ENCODE measurements around the gene JAM3.

Gene JAM3

DNA sequence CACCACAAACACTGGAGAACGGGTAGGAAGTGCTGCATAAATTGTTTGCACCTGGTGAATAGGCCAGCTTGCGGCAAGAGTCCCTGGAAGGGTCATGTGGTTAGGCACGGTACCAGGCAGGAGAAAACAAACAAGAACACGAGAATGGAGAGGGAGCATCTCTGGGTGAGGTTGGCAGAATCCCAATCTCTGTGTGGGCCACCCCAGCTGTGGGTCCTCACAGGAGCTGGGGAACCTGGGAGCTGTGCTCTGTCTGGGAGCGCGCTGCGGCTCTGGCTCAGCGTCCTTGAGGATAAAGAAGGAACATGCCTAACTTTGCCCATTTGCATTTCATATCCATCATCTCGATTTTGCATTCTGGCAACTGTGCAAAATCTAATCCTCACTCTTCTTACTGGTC, 46.1 kb upstream of the JAM3 start:
- no peaks in the 10 kb centered on the region for H3K9me3 ChIP-seq (replicated peaks; ENCODE audit: insufficient read depth, low read length)
- H3F3A ChIP-seq (ENCODE audit: insufficient read depth, low read length), result no peaks in the 10 kb centered on the region
- no peak overlapping the region for H3K27ac ChIP-seq (ENCODE audit: low read length)
- H3K27me3 ChIP-seq (replicated peaks; ENCODE audit: insufficient read depth, low read length), result no peaks in the 10 kb centered on the region
- TF ChIP-seq EZH2phosphoT487 (IDR thresholded peaks at IDR 0.05; ENCODE audit: low read length) (no peak), EZH2 (optimal IDR thresholded peaks at IDR 0.05; ENCODE audit: low read depth, low read length) (no peak)
- TF ChIP-seq, protein P1, sequence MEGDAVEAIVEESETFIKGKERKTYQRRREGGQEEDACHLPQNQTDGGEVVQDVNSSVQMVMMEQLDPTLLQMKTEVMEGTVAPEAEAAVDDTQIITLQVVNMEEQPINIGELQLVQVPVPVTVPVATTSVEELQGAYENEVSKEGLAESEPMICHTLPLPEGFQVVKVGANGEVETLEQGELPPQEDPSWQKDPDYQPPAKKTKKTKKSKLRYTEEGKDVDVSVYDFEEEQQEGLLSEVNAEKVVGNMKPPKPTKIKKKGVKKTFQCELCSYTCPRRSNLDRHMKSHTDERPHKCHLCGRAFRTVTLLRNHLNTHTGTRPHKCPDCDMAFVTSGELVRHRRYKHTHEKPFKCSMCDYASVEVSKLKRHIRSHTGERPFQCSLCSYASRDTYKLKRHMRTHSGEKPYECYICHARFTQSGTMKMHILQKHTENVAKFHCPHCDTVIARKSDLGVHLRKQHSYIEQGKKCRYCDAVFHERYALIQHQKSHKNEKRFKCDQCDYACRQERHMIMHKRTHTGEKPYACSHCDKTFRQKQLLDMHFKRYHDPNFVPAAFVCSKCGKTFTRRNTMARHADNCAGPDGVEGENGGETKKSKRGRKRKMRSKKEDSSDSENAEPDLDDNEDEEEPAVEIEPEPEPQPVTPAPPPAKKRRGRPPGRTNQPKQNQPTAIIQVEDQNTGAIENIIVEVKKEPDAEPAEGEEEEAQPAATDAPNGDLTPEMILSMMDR (IDR thresholded peaks at IDR 0.05; ENCODE audit: low read length), result no peak
- no peaks in the 10 kb centered on the region for H3K4me1 ChIP-seq (ENCODE audit: low read length)
- H3K79me2 ChIP-seq (ENCODE audit: low read length), result no peaks in the 10 kb centered on the region
- no peaks in the 10 kb centered on the region for H3K9me2 ChIP-seq (replicated peaks; ENCODE audit: insufficient read depth, low read length)
- no peak overlapping the region for H3K4me3 ChIP-seq (ENCODE audit: low read length)
- H2AFZ ChIP-seq (ENCODE audit: low read length), result no peak overlapping the region
- DNase-seq, result no peak
- no peaks in the 10 kb centered on the region for H3K36me3 ChIP-seq (replicated peaks; ENCODE audit: insufficient read depth, low read length)
- H3K4me2 ChIP-seq (ENCODE audit: low read depth, low read length), result no peak overlapping the region
- no peaks in the 10 kb centered on the region for H4K20me1 ChIP-seq (ENCODE audit: insufficient read depth, low read length)
- H3K9ac ChIP-seq (ENCODE audit: low read length), result no peak overlapping the region

DNA sequence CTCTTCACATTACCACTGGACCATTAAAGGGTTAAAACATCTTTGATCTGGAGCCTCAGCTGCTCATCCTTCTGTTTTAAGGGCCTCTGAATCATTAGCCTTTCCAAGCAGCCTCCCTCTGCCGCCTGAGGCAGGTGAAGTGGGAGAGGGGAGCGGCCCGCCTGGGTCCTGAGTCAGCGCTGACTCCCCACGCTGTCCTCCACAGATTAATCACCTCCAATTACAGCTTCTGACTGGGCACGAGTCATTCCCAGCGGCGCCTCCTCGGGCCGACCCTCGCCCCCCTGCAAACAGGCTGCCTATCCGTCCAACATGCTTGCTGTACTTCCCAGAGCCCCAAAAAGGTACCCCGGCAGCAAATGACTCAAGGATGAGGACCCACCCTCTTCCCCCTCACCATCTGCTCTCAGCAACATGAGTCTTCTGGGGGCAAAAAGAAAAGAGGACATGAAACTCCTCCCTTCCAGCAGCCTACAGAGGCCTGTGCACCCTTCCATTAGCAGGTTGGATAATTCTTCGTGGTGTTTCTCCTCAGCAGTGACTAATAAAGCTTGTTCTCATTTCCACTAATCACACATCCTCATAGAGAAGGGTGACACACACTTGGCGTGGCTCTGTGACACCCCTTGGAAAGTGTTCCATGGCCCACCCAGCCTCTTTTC, 44.3 kb upstream of the JAM3 start:
- Histone ChIP-seq H4K20me1 (ENCODE audit: insufficient read depth, low read length) (no peaks in the 10 kb centered on the region), H3K9ac (ENCODE audit: low read length) (no peak overlapping the region), H3K27me3 (replicated peaks; ENCODE audit: insufficient read depth, low read length) (no peaks in the 10 kb centered on the region), H3K79me2 (ENCODE audit: low read length) (no peaks in the 10 kb centered on the region), H2AFZ (ENCODE audit: low read length) (no peak overlapping the region), H3K4me2 (ENCODE audit: low read depth, low read length) (no peak overlapping the region), H3K36me3 (replicated peaks; ENCODE audit: insufficient read depth, low read length) (no peaks in the 10 kb centered on the region), H3K4me1 (ENCODE audit: low read length) (no peaks in the 10 kb centered on the region), H3K4me3 (ENCODE audit: low read length) (no peak overlapping the region), H3K27ac (ENCODE audit: low read length) (no peak overlapping the region), H3F3A (ENCODE audit: insufficient read depth, low read length) (no peaks in the 10 kb centered on the region), H3K9me3 (replicated peaks; ENCODE audit: insufficient read depth, low read length) (no peaks in the 10 kb centered on the region), H3K9me2 (replicated peaks; ENCODE audit: insufficient read depth, low read length) (no peaks in the 10 kb centered on the region)
- no peak for DNase-seq
- TF ChIP-seq EZH2 (optimal IDR thresholded peaks at IDR 0.05; ENCODE audit: low read depth, low read length), result no peak
- TF ChIP-seq EZH2phosphoT487 (IDR thresholded peaks at IDR 0.05; ENCODE audit: low read length), result no peak
- TF ChIP-seq, protein P1 (IDR thresholded peaks at IDR 0.05; ENCODE audit: low read length), result no peak

DNA sequence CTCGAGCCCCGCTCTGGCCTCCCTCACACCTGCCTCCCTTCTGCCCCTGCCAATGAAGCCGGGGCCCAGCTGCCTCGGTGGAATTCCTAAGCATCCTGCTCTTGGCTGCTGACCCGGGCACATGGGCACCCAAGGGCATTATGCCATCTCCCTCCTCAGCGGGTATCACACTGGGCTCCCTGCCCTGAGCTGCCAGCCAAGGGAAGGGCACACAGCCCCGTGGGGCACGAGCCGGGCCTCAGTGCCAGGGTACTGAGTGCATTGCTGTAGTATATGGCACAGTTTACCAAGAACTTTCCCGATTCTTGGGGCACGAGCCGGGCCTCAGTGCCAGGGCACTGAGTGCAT, 43.8 kb upstream of the JAM3 start:
- DNase-seq, result no peak
- Histone ChIP-seq H3K4me2 (ENCODE audit: low read depth, low read length) (no peak overlapping the region), H2AFZ (ENCODE audit: low read length) (no peak overlapping the region), H3K36me3 (replicated peaks; ENCODE audit: insufficient read depth, low read length) (no peaks in the 10 kb centered on the region), H3K9me3 (replicated peaks; ENCODE audit: insufficient read depth, low read length) (no peaks in the 10 kb centered on the region), H3K79me2 (ENCODE audit: low read length) (no peaks in the 10 kb centered on the region), H3K9ac (ENCODE audit: low read length) (no peak overlapping the region), H3K4me3 (ENCODE audit: low read length) (no peak overlapping the region), H3K9me2 (replicated peaks; ENCODE audit: insufficient read depth, low read length) (no peaks in the 10 kb centered on the region), H3F3A (ENCODE audit: insufficient read depth, low read length) (no peaks in the 10 kb centered on the region), H3K4me1 (ENCODE audit: low read length) (no peaks in the 10 kb centered on the region), H4K20me1 (ENCODE audit: insufficient read depth, low read length) (no peaks in the 10 kb centered on the region), H3K27me3 (replicated peaks; ENCODE audit: insufficient read depth, low read length) (no peaks in the 10 kb centered on the region), H3K27ac (ENCODE audit: low read length) (no peak overlapping the region)
- TF ChIP-seq EZH2phosphoT487 (IDR thresholded peaks at IDR 0.05; ENCODE audit: low read length), result no peak
- no peak for TF ChIP-seq EZH2 (optimal IDR thresholded peaks at IDR 0.05; ENCODE audit: low read depth, low read length)
- TF ChIP-seq, protein P1 (IDR thresholded peaks at IDR 0.05; ENCODE audit: low read length), result no peak
